ENCODE measurements around the gene TC2N.

DNA sequence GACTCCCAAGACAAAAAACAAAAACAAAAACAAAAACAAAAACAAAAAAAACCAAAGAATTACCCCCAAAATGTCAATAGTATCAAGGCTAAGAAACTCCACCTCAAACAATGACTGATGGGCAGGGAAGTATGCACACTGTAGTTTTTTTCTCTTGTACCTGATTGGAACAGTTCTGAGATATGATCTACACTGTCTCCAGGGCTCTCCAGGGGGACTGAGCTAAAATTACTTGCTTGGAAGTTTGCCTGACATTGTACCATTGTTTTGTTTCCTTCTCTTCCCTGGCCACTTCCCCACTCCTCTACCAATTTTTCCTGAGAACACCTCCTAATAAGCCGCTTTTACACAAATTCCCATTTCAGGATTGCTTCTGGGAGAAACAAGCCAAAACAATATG, 113.2 kb downstream of the TC2N start:
- TF ChIP-seq, protein P1, sequence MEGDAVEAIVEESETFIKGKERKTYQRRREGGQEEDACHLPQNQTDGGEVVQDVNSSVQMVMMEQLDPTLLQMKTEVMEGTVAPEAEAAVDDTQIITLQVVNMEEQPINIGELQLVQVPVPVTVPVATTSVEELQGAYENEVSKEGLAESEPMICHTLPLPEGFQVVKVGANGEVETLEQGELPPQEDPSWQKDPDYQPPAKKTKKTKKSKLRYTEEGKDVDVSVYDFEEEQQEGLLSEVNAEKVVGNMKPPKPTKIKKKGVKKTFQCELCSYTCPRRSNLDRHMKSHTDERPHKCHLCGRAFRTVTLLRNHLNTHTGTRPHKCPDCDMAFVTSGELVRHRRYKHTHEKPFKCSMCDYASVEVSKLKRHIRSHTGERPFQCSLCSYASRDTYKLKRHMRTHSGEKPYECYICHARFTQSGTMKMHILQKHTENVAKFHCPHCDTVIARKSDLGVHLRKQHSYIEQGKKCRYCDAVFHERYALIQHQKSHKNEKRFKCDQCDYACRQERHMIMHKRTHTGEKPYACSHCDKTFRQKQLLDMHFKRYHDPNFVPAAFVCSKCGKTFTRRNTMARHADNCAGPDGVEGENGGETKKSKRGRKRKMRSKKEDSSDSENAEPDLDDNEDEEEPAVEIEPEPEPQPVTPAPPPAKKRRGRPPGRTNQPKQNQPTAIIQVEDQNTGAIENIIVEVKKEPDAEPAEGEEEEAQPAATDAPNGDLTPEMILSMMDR (IDR thresholded peaks at IDR 0.05; ENCODE audit: low read depth, low read length), result no peak
- TF ChIP-seq EZH2phosphoT487 (IDR thresholded peaks at IDR 0.05; ENCODE audit: low read depth), result no peak

Data from OCI-LY3 (cell line).